WTC11 (cell line): Measurements from ENCODE around the gene ASCC3. TPM values are rescaled to one million over a fixed set of nuclear protein-coding genes. Genes with fewer than 3 reads are reported as not detected.

Source experiments
- ATAC-seq: fragments of 200-7000 bp; cut with Tn5 transposase; 2 replicates; pipeline ENCODE4 v1.10.0; 2021; ENCODE audit warnings: mild to moderate bottlenecking, moderate library complexity
- CTCF ChIA-PET: fragments of 300-600 bp; sonication (Branson Sonifier 250); formaldehyde crosslinking; loops from one replicate; lab custom pipeline; 2021; ENCODE audit warnings: antibody characterized with exemption; lab: Charles Lee
- POLR2A ChIA-PET: fragments of 350-600 bp; sonication (Branson Sonifier 250); formaldehyde crosslinking; loops from one replicate; lab custom pipeline; 2021; ENCODE audit warnings: antibody characterized with exemption; lab: Charles Lee
- DNase-seq: peaks from one replicate; pipeline ENCODE4 v3.0.0; 2021; ENCODE audit warnings: low spot score
- H3K27ac Mint-ChIP-seq: 2 replicates; pipeline ENCODE4 v1.8.0; 2021; ENCODE audit warnings: mixed read lengths
- H3K27me3 Mint-ChIP-seq: 2 replicates; pipeline ENCODE4 v1.8.0; 2021; ENCODE audit warnings: low read depth, mild to moderate bottlenecking, moderate library complexity, mixed read lengths
- H3K36me3 Mint-ChIP-seq: 2 replicates; pipeline ENCODE4 v1.8.0; 2021; ENCODE audit warnings: mixed read lengths
- H3K4me1 Mint-ChIP-seq: 2 replicates; pipeline ENCODE4 v1.8.0; 2022; ENCODE audit warnings: mixed read lengths
- H3K4me3 Mint-ChIP-seq: 2 replicates; pipeline ENCODE4 v1.8.0; 2021; ENCODE audit warnings: mild to moderate bottlenecking, moderate library complexity, mixed read lengths
- H3K9me3 Mint-ChIP-seq: 2 replicates; pipeline ENCODE4 v1.8.0; 2021; ENCODE audit warnings: mixed read lengths
- ELF4 ChIP-seq: sonication (generic); formaldehyde crosslinking; IDR thresholded peaks from 2 replicates; pipeline ENCODE4 v1.8.1; 2022; ENCODE audit warnings: low read depth, mild to moderate bottlenecking, moderate library complexity, missing genetic modification reagents
- EMX1 ChIP-seq: fragments of 250-450 bp; sonication (Bioruptor Pico); IDR thresholded peaks from 2 replicates; pipeline ENCODE4 v1.8.0; 2021; ENCODE audit warnings: mild to moderate bottlenecking
- ESRRA ChIP-seq: sonication (generic); formaldehyde crosslinking; IDR thresholded peaks from 2 replicates; pipeline ENCODE4 v1.8.1; 2022; ENCODE audit warnings: mild to moderate bottlenecking, missing genetic modification reagents, borderline replicate concordance
- FOXJ3 ChIP-seq: sonication (generic); formaldehyde crosslinking; IDR thresholded peaks from 2 replicates; pipeline ENCODE4 v1.9.0; 2021; ENCODE audit warnings: missing genetic modification reagents, mild to moderate bottlenecking, borderline replicate concordance
- HMGA2 ChIP-seq: fragments of 250-450 bp; sonication (Bioruptor Pico); IDR thresholded peaks from 2 replicates; pipeline ENCODE4 v1.4.0; 2021; ENCODE audit warnings: mild to moderate bottlenecking, moderate library complexity
- IRF2 ChIP-seq: sonication (generic); formaldehyde crosslinking; IDR thresholded peaks from 2 replicates; pipeline ENCODE4 v1.8.0; 2022; ENCODE audit warnings: low read depth, missing genetic modification reagents, borderline replicate concordance
- MLX ChIP-seq: sonication (generic); formaldehyde crosslinking; IDR thresholded peaks from 2 replicates; pipeline ENCODE4 v1.8.1; 2023; ENCODE audit warnings: mild to moderate bottlenecking, missing genetic modification reagents, moderate library complexity
- NR1H2 ChIP-seq: sonication (generic); formaldehyde crosslinking; IDR thresholded peaks from 2 replicates; pipeline ENCODE4 v1.9.0; 2021; ENCODE audit warnings: mild to moderate bottlenecking, moderate library complexity, missing genetic modification reagents
- SMAD3 ChIP-seq: sonication (generic); formaldehyde crosslinking; IDR thresholded peaks from 2 replicates; pipeline ENCODE4 v1.8.0; 2022; ENCODE audit warnings: missing genetic modification reagents, mild to moderate bottlenecking, borderline replicate concordance
- ZBTB43 ChIP-seq: sonication (generic); formaldehyde crosslinking; IDR thresholded peaks from 2 replicates; pipeline ENCODE4 v1.8.1; 2023; ENCODE audit warnings: mild to moderate bottlenecking, missing genetic modification reagents
- ZNF423 ChIP-seq: fragments of 250-450 bp; sonication (Bioruptor Pico); IDR thresholded peaks from 2 replicates; pipeline ENCODE4 v2.1.2; 2022; ENCODE audit warnings: mild to moderate bottlenecking, moderate library complexity
- ZNF512 ChIP-seq: sonication (generic); formaldehyde crosslinking; IDR thresholded peaks from 2 replicates; pipeline ENCODE4 v1.8.1; 2022; ENCODE audit warnings: missing genetic modification reagents, borderline replicate concordance
- total RNA-seq: library from RNA; stranded (reverse); gene quantifications from 3 replicates; pipeline ENCODE4 v1.2.3, GENCODE V29; 2021
- TF ChIP-seq, protein P1 (sequence below): fragments of 250-450 bp; sonication (Bioruptor Pico); IDR thresholded peaks from 2 replicates; pipeline ENCODE4 v1.9.0; 2021; ENCODE audit warnings: mild to moderate bottlenecking, borderline replicate concordance
- TF ChIP-seq, protein P2 (sequence below): sonication (generic); formaldehyde crosslinking; IDR thresholded peaks from 2 replicates; pipeline ENCODE4 v1.8.1; 2022; ENCODE audit warnings: mild to moderate bottlenecking, moderate library complexity, missing genetic modification reagents
- TF ChIP-seq, protein P3 (sequence below): fragments of 250-450 bp; sonication (Bioruptor Pico); IDR thresholded peaks from 2 replicates; pipeline ENCODE4 v2.1.2; 2022; ENCODE audit warnings: mild to moderate bottlenecking, moderate library complexity
- TF ChIP-seq, protein P4 (sequence below): sonication (generic); formaldehyde crosslinking; IDR thresholded peaks from 2 replicates; pipeline ENCODE4 v1.8.1; 2023; ENCODE audit warnings: mild to moderate bottlenecking, moderate library complexity, missing genetic modification reagents

The ASCC3 gene
- total RNA-seq, 1 experiment from 2014 or later: 80.7 TPM

DNA sequence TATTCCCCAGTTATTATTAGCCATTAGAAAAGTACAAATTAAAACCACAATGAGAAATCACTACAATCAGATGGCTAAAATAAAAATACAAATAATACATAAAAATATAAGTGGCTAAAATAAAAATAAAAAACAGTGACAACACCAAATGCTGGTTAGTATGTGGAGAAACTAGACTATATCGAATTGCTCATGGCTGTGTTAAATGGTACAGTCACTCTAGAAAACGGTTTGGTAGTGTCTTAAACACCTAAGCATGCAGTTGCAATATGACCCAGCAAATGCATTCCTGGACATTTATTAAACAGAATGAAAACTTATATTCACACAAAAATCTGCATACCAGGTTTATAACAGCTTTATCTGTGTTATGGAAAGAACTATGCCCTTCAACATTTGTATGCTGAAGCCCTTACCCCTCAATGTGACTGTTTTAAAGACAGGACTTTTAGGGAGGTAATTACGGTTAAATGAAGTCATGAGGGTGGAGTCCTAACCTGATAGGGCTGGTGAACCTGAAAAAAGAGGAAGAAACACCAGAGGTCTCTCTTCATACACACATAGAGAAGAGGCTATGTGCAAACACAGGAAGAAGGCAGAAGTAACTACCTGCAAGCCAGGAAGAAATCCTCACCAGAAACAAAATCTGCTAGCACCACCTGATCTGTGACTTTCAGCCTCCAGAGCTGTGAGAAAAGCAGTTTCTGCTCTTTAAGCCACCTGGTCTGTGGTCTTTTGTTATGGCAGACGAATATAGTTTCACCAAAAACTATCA lies 84.9 kb downstream of the ASCC3 start (continued):
- TF ChIP-seq, protein P1, sequence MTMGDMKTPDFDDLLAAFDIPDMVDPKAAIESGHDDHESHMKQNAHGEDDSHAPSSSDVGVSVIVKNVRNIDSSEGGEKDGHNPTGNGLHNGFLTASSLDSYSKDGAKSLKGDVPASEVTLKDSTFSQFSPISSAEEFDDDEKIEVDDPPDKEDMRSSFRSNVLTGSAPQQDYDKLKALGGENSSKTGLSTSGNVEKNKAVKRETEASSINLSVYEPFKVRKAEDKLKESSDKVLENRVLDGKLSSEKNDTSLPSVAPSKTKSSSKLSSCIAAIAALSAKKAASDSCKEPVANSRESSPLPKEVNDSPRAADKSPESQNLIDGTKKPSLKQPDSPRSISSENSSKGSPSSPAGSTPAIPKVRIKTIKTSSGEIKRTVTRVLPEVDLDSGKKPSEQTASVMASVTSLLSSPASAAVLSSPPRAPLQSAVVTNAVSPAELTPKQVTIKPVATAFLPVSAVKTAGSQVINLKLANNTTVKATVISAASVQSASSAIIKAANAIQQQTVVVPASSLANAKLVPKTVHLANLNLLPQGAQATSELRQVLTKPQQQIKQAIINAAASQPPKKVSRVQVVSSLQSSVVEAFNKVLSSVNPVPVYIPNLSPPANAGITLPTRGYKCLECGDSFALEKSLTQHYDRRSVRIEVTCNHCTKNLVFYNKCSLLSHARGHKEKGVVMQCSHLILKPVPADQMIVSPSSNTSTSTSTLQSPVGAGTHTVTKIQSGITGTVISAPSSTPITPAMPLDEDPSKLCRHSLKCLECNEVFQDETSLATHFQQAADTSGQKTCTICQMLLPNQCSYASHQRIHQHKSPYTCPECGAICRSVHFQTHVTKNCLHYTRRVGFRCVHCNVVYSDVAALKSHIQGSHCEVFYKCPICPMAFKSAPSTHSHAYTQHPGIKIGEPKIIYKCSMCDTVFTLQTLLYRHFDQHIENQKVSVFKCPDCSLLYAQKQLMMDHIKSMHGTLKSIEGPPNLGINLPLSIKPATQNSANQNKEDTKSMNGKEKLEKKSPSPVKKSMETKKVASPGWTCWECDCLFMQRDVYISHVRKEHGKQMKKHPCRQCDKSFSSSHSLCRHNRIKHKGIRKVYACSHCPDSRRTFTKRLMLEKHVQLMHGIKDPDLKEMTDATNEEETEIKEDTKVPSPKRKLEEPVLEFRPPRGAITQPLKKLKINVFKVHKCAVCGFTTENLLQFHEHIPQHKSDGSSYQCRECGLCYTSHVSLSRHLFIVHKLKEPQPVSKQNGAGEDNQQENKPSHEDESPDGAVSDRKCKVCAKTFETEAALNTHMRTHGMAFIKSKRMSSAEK (CRISPR knock-in tag): no peak
- TF ChIP-seq ZBTB43 (CRISPR knock-in tag) (no peak), SMAD3 (CRISPR knock-in tag) (no peak)
- TF ChIP-seq, all 79 proteins: peak for 0

DNA sequence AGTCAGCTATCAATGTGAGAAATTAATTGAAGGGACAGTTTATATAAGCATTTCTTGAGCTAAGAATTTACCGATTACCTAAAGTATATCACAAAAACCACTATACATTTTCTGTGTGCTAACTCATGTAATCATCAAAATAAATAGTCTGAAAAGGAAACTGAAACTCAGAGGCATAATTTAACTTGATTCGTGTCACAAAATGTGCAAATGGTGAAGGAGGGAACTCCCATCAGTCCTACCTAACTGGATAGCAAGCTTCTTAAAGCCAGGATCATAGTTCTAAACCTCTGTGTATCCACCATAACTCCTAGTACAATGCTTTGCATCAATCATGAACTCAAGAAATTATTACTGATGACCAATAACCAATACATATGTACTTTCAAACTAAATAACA lies 91.0 kb downstream of the ASCC3 start:
- Mint-ChIP-seq H3K27ac (no peak overlapping the region), H3K4me1 (no peaks in the 10 kb centered on the region), H3K36me3 (no peaks in the 10 kb centered on the region), H3K27me3 (no peaks in the 10 kb centered on the region), H3K4me3 (no peak overlapping the region), H3K9me3 (no peaks in the 10 kb centered on the region)
- TF ChIP-seq ELF4: no peak
- TF ChIP-seq FOXJ3 (CRISPR knock-in tag): no peak
- no peak for TF ChIP-seq ESRRA (CRISPR knock-in tag)
- TF ChIP-seq ZNF423: no peak
- TF ChIP-seq IRF2: no peak
- TF ChIP-seq ZNF512 (CRISPR knock-in tag): no peak
- TF ChIP-seq NR1H2 (CRISPR knock-in tag): no peak
- TF ChIP-seq EMX1 (CRISPR knock-in tag): no peak
- TF ChIP-seq MLX: no peak
- TF ChIP-seq, protein P2, sequence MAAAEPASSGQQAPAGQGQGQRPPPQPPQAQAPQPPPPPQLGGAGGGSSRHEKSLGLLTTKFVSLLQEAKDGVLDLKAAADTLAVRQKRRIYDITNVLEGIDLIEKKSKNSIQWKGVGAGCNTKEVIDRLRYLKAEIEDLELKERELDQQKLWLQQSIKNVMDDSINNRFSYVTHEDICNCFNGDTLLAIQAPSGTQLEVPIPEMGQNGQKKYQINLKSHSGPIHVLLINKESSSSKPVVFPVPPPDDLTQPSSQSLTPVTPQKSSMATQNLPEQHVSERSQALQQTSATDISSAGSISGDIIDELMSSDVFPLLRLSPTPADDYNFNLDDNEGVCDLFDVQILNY (CRISPR knock-in tag): no peak
- TF ChIP-seq, protein P3, sequence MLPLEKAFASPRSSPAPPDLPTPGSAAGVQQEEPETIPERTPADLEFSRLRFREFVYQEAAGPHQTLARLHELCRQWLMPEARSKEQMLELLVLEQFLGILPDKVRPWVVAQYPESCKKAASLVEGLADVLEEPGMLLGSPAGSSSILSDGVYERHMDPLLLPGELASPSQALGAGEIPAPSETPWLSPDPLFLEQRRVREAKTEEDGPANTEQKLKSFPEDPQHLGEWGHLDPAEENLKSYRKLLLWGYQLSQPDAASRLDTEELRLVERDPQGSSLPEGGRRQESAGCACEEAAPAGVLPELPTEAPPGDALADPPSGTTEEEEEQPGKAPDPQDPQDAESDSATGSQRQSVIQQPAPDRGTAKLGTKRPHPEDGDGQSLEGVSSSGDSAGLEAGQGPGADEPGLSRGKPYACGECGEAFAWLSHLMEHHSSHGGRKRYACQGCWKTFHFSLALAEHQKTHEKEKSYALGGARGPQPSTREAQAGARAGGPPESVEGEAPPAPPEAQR (CRISPR knock-in tag): no peak
- TF ChIP-seq HMGA2: no peak
- TF ChIP-seq, protein P4, sequence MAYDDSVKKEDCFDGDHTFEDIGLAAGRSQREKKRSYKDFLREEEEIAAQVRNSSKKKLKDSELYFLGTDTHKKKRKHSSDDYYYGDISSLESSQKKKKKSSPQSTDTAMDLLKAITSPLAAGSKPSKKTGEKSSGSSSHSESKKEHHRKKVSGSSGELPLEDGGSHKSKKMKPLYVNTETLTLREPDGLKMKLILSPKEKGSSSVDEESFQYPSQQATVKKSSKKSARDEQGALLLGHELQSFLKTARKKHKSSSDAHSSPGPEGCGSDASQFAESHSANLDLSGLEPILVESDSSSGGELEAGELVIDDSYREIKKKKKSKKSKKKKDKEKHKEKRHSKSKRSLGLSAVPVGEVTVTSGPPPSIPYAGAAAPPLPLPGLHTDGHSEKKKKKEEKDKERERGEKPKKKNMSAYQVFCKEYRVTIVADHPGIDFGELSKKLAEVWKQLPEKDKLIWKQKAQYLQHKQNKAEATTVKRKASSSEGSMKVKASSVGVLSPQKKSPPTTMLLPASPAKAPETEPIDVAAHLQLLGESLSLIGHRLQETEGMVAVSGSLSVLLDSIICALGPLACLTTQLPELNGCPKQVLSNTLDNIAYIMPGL (CRISPR knock-in tag): no peak
- DNase-seq: no peak
- CTCF ChIA-PET: no interaction called here
- POLR2A ChIA-PET: no interaction called here
- no peak for ATAC-seq
